Measurements from ENCODE around the gene GRM7. TPM values are rescaled to one million over a fixed set of nuclear protein-coding genes. Genes with fewer than 3 reads are reported as not detected.

Gene GRM7
- total and polyA plus RNA-seq, 2 donors (not counting 1 experiment from before 2014, with no cell fraction given), result not detected

DNA sequence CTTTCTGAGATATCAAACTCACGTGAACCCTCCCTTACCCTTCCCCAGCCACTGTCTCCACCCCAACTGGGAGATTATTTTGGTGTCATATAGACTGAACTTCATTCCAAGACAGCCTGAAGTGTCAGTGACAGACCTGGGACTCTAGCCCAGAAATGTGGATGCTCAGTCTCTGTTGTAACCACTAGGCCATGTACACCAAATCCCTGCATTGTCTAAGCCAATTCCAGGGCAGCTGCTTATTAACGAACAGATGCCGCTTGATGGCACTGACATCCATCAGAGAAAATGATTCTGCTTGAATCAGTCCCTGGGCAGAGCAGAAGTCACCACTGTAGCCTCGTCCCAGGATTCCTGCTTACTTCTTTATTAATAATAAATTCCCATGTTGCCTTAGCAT, 305.5 kb downstream of the GRM7 start:
- DNase-seq (ENCODE audit: low read depth in 2 of 2), result no peak
- H2AFZ ChIP-seq (ENCODE audit: low read length), result no peak overlapping the region
- H4K20me1 ChIP-seq (ENCODE audit: control insufficient read depth, extremely low read depth, insufficient read depth, low read length), result no peaks in the 10 kb centered on the region
- no peaks in the 10 kb centered on the region for H3K9me3 ChIP-seq (ENCODE audit: control insufficient read depth, insufficient read depth, low read depth, low read length)
- no peaks in the 10 kb centered on the region for H3K27me3 ChIP-seq (ENCODE audit: control insufficient read depth, insufficient read depth, low read length)
- no peak overlapping the region for H3K27ac ChIP-seq (ENCODE audit: insufficient read depth, low read length)
- no peak for TF ChIP-seq EZH2 (IDR thresholded peaks at IDR 0.05; ENCODE audit: low read length, missing control alignments)
- TF ChIP-seq, protein P1, sequence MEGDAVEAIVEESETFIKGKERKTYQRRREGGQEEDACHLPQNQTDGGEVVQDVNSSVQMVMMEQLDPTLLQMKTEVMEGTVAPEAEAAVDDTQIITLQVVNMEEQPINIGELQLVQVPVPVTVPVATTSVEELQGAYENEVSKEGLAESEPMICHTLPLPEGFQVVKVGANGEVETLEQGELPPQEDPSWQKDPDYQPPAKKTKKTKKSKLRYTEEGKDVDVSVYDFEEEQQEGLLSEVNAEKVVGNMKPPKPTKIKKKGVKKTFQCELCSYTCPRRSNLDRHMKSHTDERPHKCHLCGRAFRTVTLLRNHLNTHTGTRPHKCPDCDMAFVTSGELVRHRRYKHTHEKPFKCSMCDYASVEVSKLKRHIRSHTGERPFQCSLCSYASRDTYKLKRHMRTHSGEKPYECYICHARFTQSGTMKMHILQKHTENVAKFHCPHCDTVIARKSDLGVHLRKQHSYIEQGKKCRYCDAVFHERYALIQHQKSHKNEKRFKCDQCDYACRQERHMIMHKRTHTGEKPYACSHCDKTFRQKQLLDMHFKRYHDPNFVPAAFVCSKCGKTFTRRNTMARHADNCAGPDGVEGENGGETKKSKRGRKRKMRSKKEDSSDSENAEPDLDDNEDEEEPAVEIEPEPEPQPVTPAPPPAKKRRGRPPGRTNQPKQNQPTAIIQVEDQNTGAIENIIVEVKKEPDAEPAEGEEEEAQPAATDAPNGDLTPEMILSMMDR (conservative IDR thresholded peaks at IDR 0.05 in 1 of 2, IDR thresholded peaks at IDR 0.05 in 1 of 2; ENCODE audit: low read depth in 1 of 2, low read length in 2 of 2), result no peak
- H3K79me2 ChIP-seq (ENCODE audit: control insufficient read depth, insufficient read depth, low read length), result no peaks in the 10 kb centered on the region
- H3K4me3 ChIP-seq (replicated peaks in 1 of 4; ENCODE audit: control extremely low read depth in 1 of 4, insufficient read depth in 1 of 4, low read depth in 3 of 4, low read length in 4 of 4), result no peak overlapping the region
- H3K4me1 ChIP-seq (ENCODE audit: control insufficient read depth, extremely low read depth, insufficient read depth, low read length), result no peaks in the 10 kb centered on the region
- H3K4me2 ChIP-seq (ENCODE audit: extremely low read depth, insufficient read depth, low read length), result no peak overlapping the region
- no peaks in the 10 kb centered on the region for H3K36me3 ChIP-seq (ENCODE audit: control insufficient read depth, insufficient read depth, low read length)
- no peak overlapping the region for H3K9ac ChIP-seq (ENCODE audit: insufficient read depth, low read length)

GRCh38 chr3:7171493-7171892, 310.6 kb downstream of the GRM7 start:
- TF ChIP-seq EZH2 (IDR thresholded peaks at IDR 0.05; ENCODE audit: low read length, missing control alignments), result no peak
- TF ChIP-seq, protein P1 (conservative IDR thresholded peaks at IDR 0.05 in 1 of 2, IDR thresholded peaks at IDR 0.05 in 1 of 2; ENCODE audit: low read depth in 1 of 2, low read length in 2 of 2), result no peak
- Histone ChIP-seq H3K4me2 (ENCODE audit: extremely low read depth, insufficient read depth, low read length) (no peak overlapping the region), H3K27ac (ENCODE audit: insufficient read depth, low read length) (no peak overlapping the region), H3K9ac (ENCODE audit: insufficient read depth, low read length) (no peak overlapping the region), H3K9me3 (ENCODE audit: control insufficient read depth, insufficient read depth, low read depth, low read length) (no peaks in the 10 kb centered on the region), H3K4me3 (replicated peaks in 1 of 4; ENCODE audit: control extremely low read depth in 1 of 4, insufficient read depth in 1 of 4, low read depth in 3 of 4, low read length in 4 of 4) (no peak overlapping the region), H3K79me2 (ENCODE audit: control insufficient read depth, insufficient read depth, low read length) (no peaks in the 10 kb centered on the region), H3K27me3 (ENCODE audit: control insufficient read depth, insufficient read depth, low read length) (no peaks in the 10 kb centered on the region), H3K4me1 (ENCODE audit: control insufficient read depth, extremely low read depth, insufficient read depth, low read length) (no peaks in the 10 kb centered on the region), H4K20me1 (ENCODE audit: control insufficient read depth, extremely low read depth, insufficient read depth, low read length) (no peaks in the 10 kb centered on the region), H2AFZ (ENCODE audit: low read length) (no peak overlapping the region), H3K36me3 (ENCODE audit: control insufficient read depth, insufficient read depth, low read length) (no peaks in the 10 kb centered on the region)
- no peak for DNase-seq (ENCODE audit: low read depth in 2 of 2)

GRCh38 chr3:7172996-7173395, 312.1 kb downstream of the GRM7 start:
- DNase-seq (ENCODE audit: low read depth in 2 of 2), result peak in 1 of 2 donors; percentile 12
- no peak overlapping the region for H3K27ac ChIP-seq (ENCODE audit: insufficient read depth, low read length)
- no peaks in the 10 kb centered on the region for H3K79me2 ChIP-seq (ENCODE audit: control insufficient read depth, insufficient read depth, low read length)
- no peaks in the 10 kb centered on the region for H3K27me3 ChIP-seq (ENCODE audit: control insufficient read depth, insufficient read depth, low read length)
- no peaks in the 10 kb centered on the region for H3K36me3 ChIP-seq (ENCODE audit: control insufficient read depth, insufficient read depth, low read length)
- no peak overlapping the region for H3K4me3 ChIP-seq (replicated peaks in 1 of 4; ENCODE audit: control extremely low read depth in 1 of 4, insufficient read depth in 1 of 4, low read depth in 3 of 4, low read length in 4 of 4)
- no peaks in the 10 kb centered on the region for H4K20me1 ChIP-seq (ENCODE audit: control insufficient read depth, extremely low read depth, insufficient read depth, low read length)
- TF ChIP-seq EZH2 (IDR thresholded peaks at IDR 0.05; ENCODE audit: low read length, missing control alignments), result no peak
- TF ChIP-seq, protein P1 (conservative IDR thresholded peaks at IDR 0.05 in 1 of 2, IDR thresholded peaks at IDR 0.05 in 1 of 2; ENCODE audit: low read depth in 1 of 2, low read length in 2 of 2), result no peak
- H3K4me1 ChIP-seq (ENCODE audit: control insufficient read depth, extremely low read depth, insufficient read depth, low read length), result no peaks in the 10 kb centered on the region
- H3K9me3 ChIP-seq (ENCODE audit: control insufficient read depth, insufficient read depth, low read depth, low read length), result no peaks in the 10 kb centered on the region
- no peak overlapping the region for H3K9ac ChIP-seq (ENCODE audit: insufficient read depth, low read length)
- H3K4me2 ChIP-seq (ENCODE audit: extremely low read depth, insufficient read depth, low read length), result no peak overlapping the region
- H2AFZ ChIP-seq (ENCODE audit: low read length), result no peak overlapping the region
